Measurements from ENCODE around the gene TRPV3.
"Not testable (repeated sequence)": the region's sequence is repeated elsewhere in the genome, so short reads cannot be mapped to it uniquely, and the experiment has no call there.

TRPV3 gene

DNA sequence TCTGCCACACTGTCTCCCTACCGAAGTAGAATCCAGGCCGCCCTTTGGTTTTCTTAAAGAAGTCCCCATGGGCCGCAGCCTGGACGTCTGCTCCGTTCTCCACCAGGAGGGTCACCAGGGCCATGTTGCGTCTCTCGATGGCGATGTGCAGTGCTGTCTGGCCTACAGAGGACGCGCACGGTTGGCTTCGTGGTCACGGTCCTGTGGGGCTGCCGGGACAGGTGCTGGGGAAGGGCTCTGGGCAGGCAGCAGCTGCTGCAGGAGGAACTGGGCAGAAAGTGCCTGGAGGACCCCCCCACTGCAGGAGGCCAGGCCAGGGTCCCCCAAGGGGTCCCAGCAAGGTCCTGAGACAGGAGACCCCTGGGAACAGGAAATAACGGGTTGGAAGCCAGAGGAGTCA, 32.6 kb upstream of the TRPV3 start:
- no peak for DNase-seq (ENCODE audit: low read depth in 2 of 2)
- H3K4me3 ChIP-seq (replicated peaks in 1 of 2; ENCODE audit: low read depth in 2 of 2, low read length in 2 of 2), result no peak overlapping the region
- TF ChIP-seq, protein P1, sequence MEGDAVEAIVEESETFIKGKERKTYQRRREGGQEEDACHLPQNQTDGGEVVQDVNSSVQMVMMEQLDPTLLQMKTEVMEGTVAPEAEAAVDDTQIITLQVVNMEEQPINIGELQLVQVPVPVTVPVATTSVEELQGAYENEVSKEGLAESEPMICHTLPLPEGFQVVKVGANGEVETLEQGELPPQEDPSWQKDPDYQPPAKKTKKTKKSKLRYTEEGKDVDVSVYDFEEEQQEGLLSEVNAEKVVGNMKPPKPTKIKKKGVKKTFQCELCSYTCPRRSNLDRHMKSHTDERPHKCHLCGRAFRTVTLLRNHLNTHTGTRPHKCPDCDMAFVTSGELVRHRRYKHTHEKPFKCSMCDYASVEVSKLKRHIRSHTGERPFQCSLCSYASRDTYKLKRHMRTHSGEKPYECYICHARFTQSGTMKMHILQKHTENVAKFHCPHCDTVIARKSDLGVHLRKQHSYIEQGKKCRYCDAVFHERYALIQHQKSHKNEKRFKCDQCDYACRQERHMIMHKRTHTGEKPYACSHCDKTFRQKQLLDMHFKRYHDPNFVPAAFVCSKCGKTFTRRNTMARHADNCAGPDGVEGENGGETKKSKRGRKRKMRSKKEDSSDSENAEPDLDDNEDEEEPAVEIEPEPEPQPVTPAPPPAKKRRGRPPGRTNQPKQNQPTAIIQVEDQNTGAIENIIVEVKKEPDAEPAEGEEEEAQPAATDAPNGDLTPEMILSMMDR (IDR thresholded peaks at IDR 0.05; ENCODE audit: low read depth, low read length), result no peak

DNA sequence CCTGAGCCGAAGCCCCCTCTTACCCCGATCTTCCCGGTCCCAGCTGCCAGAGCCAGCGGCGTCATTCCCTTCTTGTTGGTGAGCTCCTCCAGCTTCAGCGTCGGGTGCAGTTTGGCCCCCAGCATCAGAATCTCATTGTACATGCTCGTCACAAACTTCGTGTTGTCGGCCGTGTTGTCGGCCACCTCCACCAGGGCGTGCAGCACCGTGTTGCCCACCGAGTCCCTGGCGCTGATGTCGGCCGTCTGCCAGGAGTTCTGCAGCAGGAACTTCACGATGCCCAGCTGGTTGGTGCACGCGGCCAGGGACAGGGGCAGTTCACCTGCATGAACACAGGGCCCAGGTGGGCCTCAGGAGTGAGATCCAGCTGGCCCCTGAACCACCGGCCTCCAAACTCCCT, 32.2 kb upstream of the TRPV3 start:
- TF ChIP-seq, protein P1 (IDR thresholded peaks at IDR 0.05; ENCODE audit: low read depth, low read length), result no peak
- no peak for DNase-seq (ENCODE audit: low read depth in 2 of 2)
- no peak overlapping the region for H3K4me3 ChIP-seq (replicated peaks in 1 of 2; ENCODE audit: low read depth in 2 of 2, low read length in 2 of 2)

DNA sequence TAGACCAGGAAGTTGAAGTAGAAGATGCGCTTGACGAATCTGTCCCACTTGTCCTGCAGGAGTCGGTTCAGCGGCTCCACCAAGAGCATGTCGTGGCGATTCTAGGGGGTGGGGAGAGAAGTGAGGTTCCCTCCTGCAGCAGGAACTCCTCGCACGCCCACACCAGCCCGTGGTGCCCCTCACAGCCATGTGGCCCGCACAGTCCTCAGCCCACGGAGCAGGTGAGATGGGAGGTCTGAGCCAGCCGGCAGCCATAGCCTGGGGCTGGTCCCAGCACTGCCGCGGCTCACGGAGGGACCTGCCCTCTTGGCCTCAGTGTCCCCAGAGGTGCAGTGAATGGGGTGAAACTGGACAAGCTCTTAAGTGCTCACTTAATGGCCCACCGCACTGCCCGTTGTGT, 28.2 kb upstream of the TRPV3 start:
- TF ChIP-seq, protein P1 (IDR thresholded peaks at IDR 0.05; ENCODE audit: low read depth, low read length), result no peak
- DNase-seq (ENCODE audit: low read depth in 2 of 2), result no peak
- no peak overlapping the region for H3K4me3 ChIP-seq (replicated peaks in 1 of 2; ENCODE audit: low read depth in 2 of 2, low read length in 2 of 2)

DNA sequence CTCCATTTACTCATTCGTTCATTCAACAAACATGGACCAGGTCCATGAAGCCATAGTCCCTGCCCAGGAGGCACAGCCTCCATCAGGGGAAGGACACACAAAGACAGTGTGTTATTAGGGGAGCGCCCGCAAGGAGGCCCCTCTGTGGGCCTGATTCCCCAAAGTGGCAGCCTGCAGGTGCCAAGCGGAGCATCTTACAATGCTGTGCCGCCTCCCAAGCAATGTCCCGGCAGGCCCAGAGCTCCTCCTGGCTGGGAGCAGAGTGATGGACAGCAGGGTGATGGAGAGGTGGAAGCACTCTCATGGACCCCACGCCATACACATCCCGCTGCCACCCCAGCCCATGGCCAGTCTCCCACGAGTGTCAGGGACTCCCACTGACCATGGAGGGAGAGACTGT, 25.8 kb upstream of the TRPV3 start:
- DNase-seq (ENCODE audit: low read depth in 2 of 2), result no peak
- TF ChIP-seq, protein P1 (IDR thresholded peaks at IDR 0.05; ENCODE audit: low read depth, low read length), result no peak
- H3K4me3 ChIP-seq (replicated peaks in 1 of 2; ENCODE audit: low read depth in 2 of 2, low read length in 2 of 2), result no peak overlapping the region

DNA sequence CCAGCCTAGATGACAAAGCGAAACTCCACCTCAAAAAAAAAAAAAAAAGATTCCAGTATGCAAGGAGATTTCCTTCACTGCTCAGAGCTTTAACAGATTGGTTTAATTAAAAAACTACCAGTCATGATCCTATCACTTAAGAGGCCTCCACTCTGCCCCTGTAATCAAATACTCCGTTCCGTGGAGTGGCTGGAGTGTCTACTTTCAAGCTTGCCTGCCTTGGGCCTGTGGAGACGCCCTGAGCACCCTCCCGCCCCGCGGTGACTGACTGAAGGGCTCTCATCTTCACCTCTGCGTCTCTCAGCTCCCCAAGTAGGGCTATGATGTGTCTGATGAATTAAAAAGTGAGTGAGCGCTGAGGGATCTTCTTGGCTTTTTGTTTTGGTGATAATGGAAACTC, 25.3 kb upstream of the TRPV3 start:
- DNase-seq (ENCODE audit: low read depth in 2 of 2), result no peak
- TF ChIP-seq, protein P1 (IDR thresholded peaks at IDR 0.05; ENCODE audit: low read depth, low read length), result no peak
- no peak overlapping the region for H3K4me3 ChIP-seq (replicated peaks in 1 of 2; ENCODE audit: low read depth in 2 of 2, low read length in 2 of 2)

DNA sequence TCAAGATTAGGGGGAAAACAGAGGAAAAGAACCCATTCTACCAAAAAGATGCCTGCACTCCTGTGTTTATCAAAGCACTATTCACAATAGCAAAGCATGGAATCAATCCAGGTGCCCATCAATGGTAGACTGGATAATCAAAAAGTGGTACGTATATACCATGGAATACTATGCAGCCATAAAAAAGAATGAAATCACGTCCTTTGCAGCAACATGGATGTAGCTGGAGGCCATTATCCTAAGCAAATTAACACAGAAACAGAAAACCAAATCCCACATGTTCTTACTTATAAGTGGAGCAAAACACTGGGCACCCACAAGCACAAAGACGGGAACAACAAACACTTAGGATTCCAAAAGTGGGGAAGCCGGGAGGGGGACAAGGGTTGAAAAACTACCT, 21.1 kb upstream of the TRPV3 start:
- DNase-seq (ENCODE audit: low read depth in 2 of 2); H3K4me3 ChIP-seq (replicated peaks in 1 of 2; ENCODE audit: low read depth in 2 of 2, low read length in 2 of 2): not testable (repeated sequence)

DNA sequence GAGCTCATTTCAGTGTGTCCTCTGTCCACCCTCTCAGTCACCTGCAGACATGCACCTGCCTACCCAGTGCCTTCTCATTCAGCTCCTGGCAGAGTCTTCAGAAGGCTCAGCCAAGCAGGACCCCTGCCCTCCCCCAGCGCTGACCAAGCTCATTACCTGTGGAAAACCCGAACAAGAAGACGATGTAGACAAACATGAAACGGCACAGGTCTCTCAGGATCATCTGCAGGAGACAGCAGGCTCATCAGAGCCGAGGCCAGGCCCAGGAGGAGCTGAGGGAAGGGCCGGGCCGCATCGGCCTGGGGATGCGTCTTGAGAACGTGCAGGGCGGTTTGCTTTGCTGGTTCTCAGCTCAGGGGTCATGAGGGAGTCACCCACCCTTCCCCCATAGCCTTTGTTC, 19.4 kb upstream of the TRPV3 start:
- H3K4me3 ChIP-seq (replicated peaks in 1 of 2; ENCODE audit: low read depth in 2 of 2, low read length in 2 of 2), result no peak overlapping the region
- TF ChIP-seq, protein P1 (IDR thresholded peaks at IDR 0.05; ENCODE audit: low read depth, low read length), result no peak
- no peak for DNase-seq (ENCODE audit: low read depth in 2 of 2)

Data from cardiac fibroblast (primary cell).